Progenitor cell of endocrine pancreas (in vitro differentiated cells): ENCODE measurements around the gene SIPA1L3. TPM values are rescaled to one million over a fixed set of nuclear protein-coding genes. Genes with fewer than 3 reads are reported as not detected.

Experiments
- DNase-seq: peaks from one replicate; pipeline ENCODE4 v3.0.0; 2021; ENCODE audit warnings: low spot score; ENCODE audit not compliant: unreplicated experiment
- H3K27ac Mint-ChIP-seq: 2 replicates; pipeline ENCODE4 v1.8.0; 2021; ENCODE audit warnings: mild to moderate bottlenecking, moderate library complexity, mixed read lengths
- H3K27me3 Mint-ChIP-seq: 2 replicates; pipeline ENCODE4 v1.8.0; 2021; ENCODE audit warnings: mixed read lengths
- H3K36me3 Mint-ChIP-seq: 2 replicates; pipeline ENCODE4 v1.8.0; 2022; ENCODE audit warnings: mixed read lengths; ENCODE audit not compliant: insufficient read depth
- H3K4me1 Mint-ChIP-seq: 2 replicates; pipeline ENCODE4 v1.8.0; 2021; ENCODE audit warnings: low read depth, mixed read lengths
- H3K4me3 Mint-ChIP-seq: 2 replicates; pipeline ENCODE4 v1.8.0; 2021; ENCODE audit warnings: low read depth, mild to moderate bottlenecking, moderate library complexity, mixed read lengths
- H3K9me3 Mint-ChIP-seq: 2 replicates; pipeline ENCODE4 v1.8.0; 2021; ENCODE audit warnings: low read depth, mixed read lengths
- CTCF ChIP-seq: fragments of 200-600 bp; sonication (generic); IDR thresholded peaks from one replicate; pipeline ENCODE4 v1.5.0; 2021; ENCODE audit warnings: antibody characterized with exemption, mild to moderate bottlenecking; ENCODE audit not compliant: unreplicated experiment
- total RNA-seq: library from RNA; stranded (reverse); gene quantifications from 2 replicates; pipeline ENCODE4 v1.2.1, GENCODE V29; 2021

Gene SIPA1L3
- total RNA-seq, 1 donor from 2014 or later: 132 TPM

- Mint-ChIP-seq H3K27me3 (no peaks in the 10 kb centered on the region), H3K9me3 (no peaks in the 10 kb centered on the region), H3K4me1 (no peaks in the 10 kb centered on the region), H3K4me3 (no peak overlapping the region), H3K27ac (peak overlapping the region; percentile 69), H3K36me3 (peaks cover 12% of the 10 kb centered on the region)
- DNase-seq: no peak
- TF ChIP-seq CTCF: no peak
Measured at GRCh38 chr19:38190061-38190460, 283.1 kb downstream of the SIPA1L3 start.

GRCh38 chr19:38190793-38191192 lies 283.8 kb downstream of the SIPA1L3 start:
- H3K27me3 Mint-ChIP-seq: no peaks in the 10 kb centered on the region
- H3K36me3 Mint-ChIP-seq: peaks cover 15% of the 10 kb centered on the region
- no peak for TF ChIP-seq CTCF
- no peaks in the 10 kb centered on the region for H3K4me1 Mint-ChIP-seq
- H3K4me3 Mint-ChIP-seq: no peak overlapping the region
- no peak overlapping the region for H3K27ac Mint-ChIP-seq
- no peak for DNase-seq
- no peaks in the 10 kb centered on the region for H3K9me3 Mint-ChIP-seq

- Mint-ChIP-seq H3K27me3 (no peaks in the 10 kb centered on the region), H3K27ac (no peak overlapping the region), H3K4me1 (no peaks in the 10 kb centered on the region), H3K9me3 (no peaks in the 10 kb centered on the region), H3K36me3 (peaks cover 20% of the 10 kb centered on the region), H3K4me3 (no peak overlapping the region)
- DNase-seq: no peak
- TF ChIP-seq CTCF: no peak
Measured at GRCh38 chr19:38191747-38192146, 284.7 kb downstream of the SIPA1L3 start.

- Mint-ChIP-seq H3K4me1 (no peaks in the 10 kb centered on the region), H3K4me3 (no peak overlapping the region), H3K36me3 (peaks cover 20% of the 10 kb centered on the region), H3K27ac (no peak overlapping the region), H3K27me3 (no peaks in the 10 kb centered on the region), H3K9me3 (no peaks in the 10 kb centered on the region)
- DNase-seq: no peak
- no peak for TF ChIP-seq CTCF
Measured at GRCh38 chr19:38193445-38193844, 286.4 kb downstream of the SIPA1L3 start.

GRCh38 chr19:38194061-38194701 lies 287.2 kb downstream of the SIPA1L3 start:
- Mint-ChIP-seq H3K9me3 (no peaks in the 10 kb centered on the region), H3K4me3 (no peak overlapping the region), H3K27me3 (no peaks in the 10 kb centered on the region), H3K4me1 (no peaks in the 10 kb centered on the region), H3K36me3 (peaks cover 18% of the 10 kb centered on the region), H3K27ac (no peak overlapping the region)
- TF ChIP-seq CTCF: no peak
- no peak for DNase-seq
